Activated CD4-positive, alpha-beta T cell treated with anti-CD3 and anti-CD28 coated beads for 36 hours (primary cell): ENCODE measurements around the gene CTIF. TPM values are rescaled to one million over a fixed set of nuclear protein-coding genes. Genes with fewer than 3 reads are reported as not detected.

Experiments
- ATAC-seq: fragments of 200-7000 bp; cut with Tn5 transposase; one replicate; pipeline ENCODE4 v1.10.0; 2021; ENCODE audit warnings: mild to moderate bottlenecking, moderate library complexity
- CTCF ChIA-PET: fragments of 350-600 bp; sonication (Branson Sonifier 250); formaldehyde crosslinking; loops from one replicate; lab custom pipeline; 2021; ENCODE audit warnings: antibody characterized with exemption; lab: Charles Lee
- POLR2A ChIA-PET: fragments of 350-600 bp; sonication (Branson Sonifier 250); formaldehyde crosslinking; loops from one replicate; lab custom pipeline; 2021; ENCODE audit warnings: antibody characterized with exemption, inconsistent platforms; lab: Charles Lee
- DNase-seq: peaks from one replicate; pipeline ENCODE4 v3.0.0-alpha.2; 2020
- H3K27ac Mint-ChIP-seq: one replicate; pipeline ENCODE4 v1.8.0; 2021; ENCODE audit warnings: mixed read lengths
- H3K27me3 Mint-ChIP-seq: one replicate; pipeline ENCODE4 v1.8.0; 2021; ENCODE audit warnings: mixed read lengths
- H3K36me3 Mint-ChIP-seq: one replicate; pipeline ENCODE4 v1.8.0; 2021; ENCODE audit warnings: low read depth, mixed read lengths
- H3K4me1 Mint-ChIP-seq: one replicate; pipeline ENCODE4 v1.8.0; 2021; ENCODE audit warnings: mixed read lengths
- H3K4me3 Mint-ChIP-seq: one replicate; pipeline ENCODE4 v1.8.0; 2021; ENCODE audit warnings: mild to moderate bottlenecking, moderate library complexity, mixed read lengths
- H3K9me3 Mint-ChIP-seq: one replicate; pipeline ENCODE4 v1.8.0; 2021; ENCODE audit warnings: low read depth, mixed read lengths
- intact Hi-C, 2 experiments: fragments of 100-400 bp; cut with DNase I in 1 of 2; cut with micrococcal nuclease in 1 of 2; formaldehyde crosslinking; loops; one replicate each; pipeline versions ENCODE4 v1.14.2 to v1.15.1; 2022 to 2024; cut with DNase I, micrococcal nuclease
- total RNA-seq, 2 experiments: library from RNA; stranded (reverse); gene quantifications; one replicate each; pipeline ENCODE4 v1.2.3, GENCODE V29; 2021

Gene CTIF
- total RNA-seq, 2 experiments from 2014 or later: 4.5 to 5.3 TPM

DNA sequence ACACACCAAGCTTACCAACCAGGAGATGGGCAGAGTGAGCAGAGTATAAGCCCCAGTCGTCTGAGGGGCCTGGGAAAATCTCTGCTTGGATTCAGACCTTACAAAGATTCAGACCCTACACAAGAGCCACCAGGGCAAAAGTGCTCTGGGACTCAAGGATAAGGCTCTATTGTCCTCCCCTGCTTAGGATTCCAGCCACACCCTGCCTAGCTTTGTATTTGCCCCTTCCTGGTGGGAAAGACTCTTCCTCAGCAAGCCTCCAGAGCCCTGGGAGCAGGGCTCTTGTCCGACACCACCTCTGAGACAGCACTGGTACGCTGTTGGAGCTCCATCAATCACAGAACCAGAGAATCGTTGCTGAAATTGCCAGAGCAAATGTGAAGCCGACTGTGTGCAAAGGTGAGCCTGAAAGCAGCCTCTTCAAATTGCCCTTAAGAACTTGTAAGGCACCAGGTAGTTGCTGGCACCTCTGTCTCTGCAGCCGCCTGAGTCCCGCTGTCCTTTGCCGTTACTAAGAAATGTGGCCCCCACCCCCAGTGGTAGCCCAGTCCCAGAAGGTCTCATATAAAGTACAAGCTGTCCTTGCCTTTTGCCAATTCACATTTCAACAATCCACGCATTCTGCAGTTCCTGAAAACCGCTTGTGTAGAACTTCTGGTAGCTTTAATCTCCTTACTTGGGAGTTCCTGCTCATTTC, 148.7 kb downstream of the CTIF start:
- DNase-seq: no peak
- H3K36me3 Mint-ChIP-seq: no peaks in the 10 kb centered on the region
- H3K27ac Mint-ChIP-seq: no peak overlapping the region
- POLR2A ChIA-PET: no interaction called here
- no peaks in the 10 kb centered on the region for H3K4me1 Mint-ChIP-seq
- no peaks in the 10 kb centered on the region for H3K9me3 Mint-ChIP-seq
- intact Hi-C loops: no loop called here
- H3K4me3 Mint-ChIP-seq: no peak overlapping the region
- ATAC-seq: no peak
- CTCF ChIA-PET: interaction anchor here (0.6 to 1.2 kb wide), 3 partner anchors 13 to 808 kb away, joined by 3 to 4 read pairs (median 3); no protein-coding TSS in a partner anchor
- no peaks in the 10 kb centered on the region for H3K27me3 Mint-ChIP-seq

DNA sequence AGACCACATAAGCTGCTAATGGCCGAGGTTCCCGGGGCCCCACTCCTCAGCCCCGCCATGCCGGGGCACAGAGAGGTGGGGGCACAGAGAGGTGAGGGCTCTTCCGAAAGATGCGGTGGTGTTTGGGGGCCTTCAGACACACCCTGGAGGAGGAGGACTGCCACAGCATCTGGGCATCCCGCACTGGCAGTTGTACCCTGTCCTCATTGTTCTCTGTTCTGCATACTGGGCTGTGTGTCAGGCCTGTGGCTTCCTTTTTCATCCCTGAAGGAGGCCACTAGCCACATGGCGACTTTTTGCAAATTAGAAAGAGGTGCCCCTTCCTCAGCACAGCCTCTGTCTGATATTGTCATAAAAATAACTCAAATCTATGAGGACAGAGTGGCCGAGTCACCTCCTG, 150.1 kb downstream of the CTIF start:
- DNase-seq (no peak), ATAC-seq (no peak)
- H3K4me3 Mint-ChIP-seq: no peak overlapping the region
- H3K27ac Mint-ChIP-seq: no peak overlapping the region
- H3K4me1 Mint-ChIP-seq: no peaks in the 10 kb centered on the region
- intact Hi-C loops: no loop called here
- CTCF ChIA-PET: no interaction called here
- H3K9me3 Mint-ChIP-seq: no peaks in the 10 kb centered on the region
- no peaks in the 10 kb centered on the region for H3K36me3 Mint-ChIP-seq
- no peaks in the 10 kb centered on the region for H3K27me3 Mint-ChIP-seq
- POLR2A ChIA-PET: no interaction called here

DNA sequence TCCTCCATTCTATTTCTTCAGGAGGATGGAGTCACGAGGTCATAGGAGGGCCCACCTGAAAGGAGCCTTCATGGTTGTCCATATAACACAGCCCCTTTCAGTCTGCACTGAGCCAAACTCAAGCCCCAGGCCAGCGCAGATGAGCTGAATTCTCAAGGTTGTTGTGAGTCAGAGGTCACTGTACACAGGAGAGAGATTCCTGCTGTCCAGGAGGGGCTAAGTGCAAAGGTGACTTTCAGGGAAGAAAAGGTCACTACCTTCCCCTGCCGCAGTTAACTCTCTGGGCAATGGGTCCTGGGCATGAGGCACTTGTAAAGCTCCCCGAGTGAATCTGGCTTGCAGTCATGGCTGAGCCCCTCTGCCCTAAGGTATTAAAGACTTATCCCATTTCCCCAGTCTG, 150.7 kb downstream of the CTIF start:
- Mint-ChIP-seq H3K27ac (no peak overlapping the region), H3K27me3 (no peaks in the 10 kb centered on the region), H3K4me1 (no peaks in the 10 kb centered on the region), H3K4me3 (no peak overlapping the region), H3K9me3 (no peaks in the 10 kb centered on the region), H3K36me3 (no peaks in the 10 kb centered on the region)
- DNase-seq: no peak
- no peak for ATAC-seq
- CTCF ChIA-PET: no interaction called here
- intact Hi-C loops: no loop called here
- POLR2A ChIA-PET: no interaction called here

DNA sequence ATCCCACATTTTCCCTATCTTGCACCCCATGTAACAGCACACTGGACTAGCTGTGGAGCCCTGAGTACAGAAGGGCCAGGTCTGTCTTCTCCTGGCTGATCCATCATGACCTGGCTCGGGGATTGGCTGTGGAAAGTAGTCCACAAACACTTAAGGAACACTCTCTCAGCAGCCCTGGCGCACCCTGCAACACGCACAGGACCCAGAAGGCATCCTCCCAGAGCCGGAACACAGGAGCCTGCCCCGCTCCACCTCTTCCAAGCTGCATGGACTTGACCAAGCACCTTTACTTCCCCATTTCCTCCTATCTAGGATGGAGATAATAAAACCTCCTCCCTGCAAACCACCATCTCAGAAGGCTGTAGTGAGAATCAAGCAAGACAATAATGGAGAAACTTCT, 151.7 kb downstream of the CTIF start:
- Mint-ChIP-seq H3K27ac (no peak overlapping the region), H3K27me3 (no peaks in the 10 kb centered on the region), H3K9me3 (no peaks in the 10 kb centered on the region), H3K36me3 (no peaks in the 10 kb centered on the region), H3K4me1 (no peaks in the 10 kb centered on the region), H3K4me3 (no peak overlapping the region)
- POLR2A ChIA-PET: no interaction called here
- intact Hi-C loops: no loop called here
- ATAC-seq: no peak
- CTCF ChIA-PET: no interaction called here
- DNase-seq: no peak

DNA sequence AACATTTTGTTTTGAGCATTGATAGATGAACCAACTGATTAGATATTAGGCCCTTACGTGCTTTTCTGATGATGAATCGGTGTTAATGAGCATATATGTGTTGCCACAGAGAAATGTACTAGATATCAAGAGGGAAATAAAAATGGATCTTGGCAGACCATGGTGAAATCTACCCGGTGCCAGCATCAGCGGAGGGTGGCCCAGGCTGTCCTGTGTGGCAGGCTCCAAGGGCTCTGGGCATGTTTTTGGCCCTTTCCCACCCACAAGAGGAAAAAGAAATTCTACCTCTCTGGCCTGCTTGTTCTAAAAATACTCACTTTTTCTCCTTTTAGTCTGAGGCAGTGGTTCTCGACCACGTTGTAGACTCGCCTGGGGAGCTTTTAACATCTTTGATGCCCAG, 154.2 kb downstream of the CTIF start:
- intact Hi-C loops: no loop called here
- Mint-ChIP-seq H3K9me3 (no peaks in the 10 kb centered on the region), H3K27me3 (no peaks in the 10 kb centered on the region), H3K4me1 (no peaks in the 10 kb centered on the region), H3K36me3 (no peaks in the 10 kb centered on the region), H3K27ac (no peak overlapping the region), H3K4me3 (no peak overlapping the region)
- POLR2A ChIA-PET: no interaction called here
- DNase-seq (no peak), ATAC-seq (no peak)
- CTCF ChIA-PET: interaction anchor here (0.6 kb wide), 1 partner anchor 245 kb away, joined by 3 read pairs; no protein-coding TSS in a partner anchor

DNA sequence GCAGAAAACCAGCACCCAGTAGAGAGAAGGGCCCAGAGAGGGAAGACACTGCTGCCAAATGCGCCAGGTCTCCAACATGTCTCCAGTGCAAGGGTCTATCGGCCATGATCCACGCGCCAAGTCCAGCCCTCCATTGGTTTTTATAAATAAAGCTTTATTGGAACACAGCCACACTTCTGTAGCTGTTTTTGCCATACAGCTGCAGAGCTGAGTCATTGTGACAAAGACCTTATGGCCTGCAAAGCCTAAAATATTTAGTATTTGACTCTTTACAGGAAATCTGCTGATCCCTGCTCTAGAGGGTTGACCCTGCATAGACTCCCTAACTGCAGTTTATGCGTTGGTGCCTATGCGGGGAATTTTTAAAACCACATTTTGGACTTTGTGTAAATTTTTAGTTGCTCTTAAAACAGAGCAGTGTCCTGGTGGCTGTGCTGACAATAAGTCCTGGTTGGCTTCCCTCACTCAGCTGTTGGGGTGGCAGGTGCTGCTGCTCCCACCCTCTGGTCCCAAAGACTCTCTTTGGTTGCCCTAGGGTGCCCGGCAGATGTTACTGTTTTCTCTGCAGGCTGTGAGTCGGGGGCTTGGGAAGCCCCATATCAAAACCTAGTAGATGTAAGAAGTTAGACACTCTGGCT, 154.9 kb downstream of the CTIF start:
- H3K9me3 Mint-ChIP-seq: no peaks in the 10 kb centered on the region
- no peaks in the 10 kb centered on the region for H3K27me3 Mint-ChIP-seq
- no peak overlapping the region for H3K27ac Mint-ChIP-seq
- DNase-seq: no peak
- intact Hi-C loops: no loop called here
- H3K4me1 Mint-ChIP-seq: no peaks in the 10 kb centered on the region
- ChIA-PET CTCF (interaction anchor here (0.6 kb wide), 1 partner anchor 244 kb away, joined by 3 read pairs; no protein-coding TSS in a partner anchor), POLR2A (no interaction called here)
- no peak for ATAC-seq
- H3K4me3 Mint-ChIP-seq: no peak overlapping the region
- H3K36me3 Mint-ChIP-seq: no peaks in the 10 kb centered on the region

DNA sequence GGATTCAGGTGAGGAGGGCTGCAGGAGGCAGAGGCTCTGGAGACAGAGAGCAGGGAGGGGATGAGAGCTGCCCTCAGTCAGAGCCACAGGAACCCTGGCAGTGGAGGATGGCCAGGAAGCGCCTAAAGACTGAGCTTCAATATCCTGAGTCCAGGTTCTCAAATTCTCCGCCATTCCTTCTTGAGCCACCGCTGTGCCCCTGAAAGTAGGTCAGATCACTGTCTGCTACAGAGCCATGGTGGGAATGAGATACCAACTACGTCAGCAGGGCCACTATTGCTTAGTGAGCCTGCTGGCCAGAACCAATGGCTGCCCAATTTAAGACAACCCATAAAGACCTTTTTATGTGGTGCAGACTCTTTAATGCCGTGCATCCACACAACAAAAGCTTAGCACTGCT, 155.5 kb downstream of the CTIF start:
- Mint-ChIP-seq H3K4me3 (no peak overlapping the region), H3K36me3 (no peaks in the 10 kb centered on the region), H3K27me3 (no peaks in the 10 kb centered on the region), H3K4me1 (no peaks in the 10 kb centered on the region), H3K27ac (no peak overlapping the region), H3K9me3 (no peaks in the 10 kb centered on the region)
- intact Hi-C loops: no loop called here
- POLR2A ChIA-PET: no interaction called here
- ATAC-seq: no peak
- CTCF ChIA-PET: interaction anchor here (0.7 kb wide), 1 partner anchor 19 kb away, joined by 4 read pairs; no protein-coding TSS in a partner anchor
- no peak for DNase-seq

DNA sequence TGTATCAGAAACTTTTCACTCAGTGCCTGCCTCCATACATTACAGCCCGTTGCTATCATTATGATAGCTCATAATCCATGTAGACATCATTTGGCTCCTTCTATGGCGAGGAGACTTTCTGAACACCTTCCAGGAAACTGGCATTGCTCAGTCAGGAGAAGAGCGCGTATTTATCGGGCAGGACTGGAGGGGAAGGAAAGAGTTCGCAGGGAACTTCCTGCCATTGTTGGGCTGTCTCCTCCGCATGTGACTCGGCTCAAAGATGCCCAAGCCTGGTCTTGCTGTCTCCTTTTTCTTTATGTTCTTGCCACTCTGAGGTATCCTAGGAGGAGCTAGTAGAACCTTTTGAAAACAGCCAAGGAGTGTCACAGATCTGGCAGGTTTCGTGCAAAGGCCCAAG, 156.8 kb downstream of the CTIF start:
- ChIA-PET POLR2A (no interaction called here), CTCF (no interaction called here)
- DNase-seq (no peak), ATAC-seq (no peak)
- Mint-ChIP-seq H3K36me3 (no peaks in the 10 kb centered on the region), H3K4me1 (no peaks in the 10 kb centered on the region), H3K27ac (no peak overlapping the region), H3K27me3 (no peaks in the 10 kb centered on the region), H3K9me3 (no peaks in the 10 kb centered on the region), H3K4me3 (no peak overlapping the region)
- intact Hi-C loops: no loop called here

DNA sequence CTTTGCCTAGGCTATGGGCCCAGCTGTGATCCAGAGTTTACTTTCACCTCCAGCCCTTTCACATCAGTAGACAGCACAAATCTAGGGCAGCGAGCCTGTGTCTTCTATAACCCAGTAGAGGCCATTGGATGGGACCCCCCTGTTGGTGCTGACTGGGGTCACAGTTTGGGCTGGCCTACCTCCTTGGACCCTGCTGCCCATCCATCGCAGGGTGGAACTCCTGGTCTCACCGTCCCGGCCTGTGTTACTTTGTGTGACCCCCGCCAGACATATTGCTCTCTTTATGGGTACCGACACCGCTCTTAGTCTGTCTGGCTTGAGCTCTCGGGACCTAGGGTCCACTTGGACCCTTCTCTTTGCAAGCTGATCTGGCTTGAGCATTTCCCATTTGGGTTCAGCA, 157.4 kb downstream of the CTIF start:
- Mint-ChIP-seq H3K36me3 (no peaks in the 10 kb centered on the region), H3K4me1 (no peaks in the 10 kb centered on the region), H3K27me3 (no peaks in the 10 kb centered on the region), H3K4me3 (no peak overlapping the region), H3K9me3 (no peaks in the 10 kb centered on the region), H3K27ac (no peak overlapping the region)
- POLR2A ChIA-PET: no interaction called here
- DNase-seq (no peak), ATAC-seq (no peak)
- intact Hi-C loops: no loop called here
- CTCF ChIA-PET: no interaction called here

DNA sequence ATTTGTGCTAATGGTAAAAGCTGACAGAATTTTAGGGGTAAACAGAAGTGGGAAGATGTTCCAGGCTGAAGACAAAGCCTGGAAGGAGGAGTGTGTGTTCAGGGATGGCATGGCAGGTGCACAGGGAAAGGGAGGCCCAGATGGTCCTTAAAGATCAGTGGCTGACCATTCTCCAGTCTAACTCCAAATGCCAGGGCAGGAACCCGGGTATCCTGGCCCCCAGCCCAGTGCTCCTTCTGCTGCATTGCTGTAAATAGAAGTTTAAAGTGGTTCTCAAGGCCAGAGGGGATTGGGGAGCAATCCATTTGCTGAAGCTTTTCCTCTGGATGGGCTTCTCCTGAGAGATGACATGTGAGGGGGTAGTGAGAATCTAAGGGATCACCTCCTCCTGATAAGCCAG, 158.6 kb downstream of the CTIF start:
- no peaks in the 10 kb centered on the region for H3K4me1 Mint-ChIP-seq
- no peaks in the 10 kb centered on the region for H3K9me3 Mint-ChIP-seq
- DNase-seq (no peak), ATAC-seq (no peak)
- H3K27ac Mint-ChIP-seq: no peak overlapping the region
- H3K27me3 Mint-ChIP-seq: no peaks in the 10 kb centered on the region
- ChIA-PET POLR2A (no interaction called here), CTCF (no interaction called here)
- no peak overlapping the region for H3K4me3 Mint-ChIP-seq
- no peaks in the 10 kb centered on the region for H3K36me3 Mint-ChIP-seq
- intact Hi-C loops: no loop called here

DNA sequence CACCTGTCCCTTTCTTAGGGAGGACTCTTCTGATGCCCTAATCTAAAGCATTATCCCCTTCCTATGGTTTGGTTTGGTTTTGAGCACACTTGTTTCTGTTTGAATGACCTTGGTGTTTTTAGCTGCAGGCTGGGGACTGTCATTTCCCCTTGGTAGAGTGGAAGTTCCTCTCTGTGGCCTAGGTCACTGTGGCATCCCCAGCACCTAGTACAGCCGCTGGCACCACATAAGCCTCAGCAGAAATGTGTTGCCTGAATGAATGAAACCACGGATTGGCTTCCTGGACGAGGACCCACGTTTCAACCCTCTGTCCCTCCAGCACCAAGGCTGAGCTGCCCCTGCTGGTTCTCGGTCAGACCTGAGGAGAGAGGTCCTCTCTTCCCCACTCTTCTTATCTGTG, 159.9 kb downstream of the CTIF start:
- Mint-ChIP-seq H3K27me3 (no peaks in the 10 kb centered on the region), H3K27ac (no peak overlapping the region), H3K36me3 (no peaks in the 10 kb centered on the region), H3K4me1 (no peaks in the 10 kb centered on the region), H3K4me3 (no peak overlapping the region), H3K9me3 (no peaks in the 10 kb centered on the region)
- DNase-seq: no peak
- intact Hi-C loops: no loop called here
- CTCF ChIA-PET: interaction anchor here (0.8 kb wide), 1 partner anchor 1629 kb away, joined by 4 read pairs; no protein-coding TSS in a partner anchor
- POLR2A ChIA-PET: no interaction called here
- no peak for ATAC-seq

DNA sequence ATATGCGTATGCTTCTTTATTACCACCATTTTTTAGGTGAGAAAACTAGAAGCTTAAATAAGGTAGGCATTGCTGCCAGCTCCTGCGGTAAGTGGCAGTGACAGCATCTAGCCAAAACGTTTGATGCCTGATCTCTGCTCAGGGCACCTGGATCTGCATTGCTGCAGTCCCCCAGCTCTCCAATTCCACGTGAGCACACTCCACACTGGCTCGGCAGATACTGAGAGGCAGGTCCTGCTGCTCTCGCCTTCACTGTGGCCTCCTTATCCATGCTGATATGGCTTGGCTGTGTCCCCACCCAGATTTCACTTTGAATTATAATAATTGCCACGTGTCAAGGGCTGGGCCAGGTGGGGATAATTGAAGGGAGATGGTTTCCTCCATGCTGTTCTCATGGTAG, 160.9 kb downstream of the CTIF start:
- CTCF ChIA-PET: no interaction called here
- no peak for ATAC-seq
- H3K36me3 Mint-ChIP-seq: no peaks in the 10 kb centered on the region

More for the DNA sequence above, 160.9 kb downstream of the CTIF start:
- H3K27ac Mint-ChIP-seq: no peak overlapping the region
- no peak overlapping the region for H3K4me3 Mint-ChIP-seq
- H3K27me3 Mint-ChIP-seq: no peaks in the 10 kb centered on the region
- no peaks in the 10 kb centered on the region for H3K4me1 Mint-ChIP-seq
- intact Hi-C loops: no loop called here
- POLR2A ChIA-PET: no interaction called here
- DNase-seq: no peak
- H3K9me3 Mint-ChIP-seq: no peaks in the 10 kb centered on the region
